ENCODE measurements around the gene SUFU.

- TF ChIP-seq GABPA (IDR thresholded peaks at IDR 0.05 in 1 of 2, conservative IDR thresholded peaks at IDR 0.05 in 1 of 2): no peak
- TF ChIP-seq CTCF (IDR thresholded peaks at IDR 0.05; ENCODE audit: low read depth, low read length, missing input control): no peak
- TF ChIP-seq TAF1 (conservative IDR thresholded peaks at IDR 0.05): no peak
- TF ChIP-seq SP1 (IDR thresholded peaks at IDR 0.05): no peak
- no peak for TF ChIP-seq RXRA (IDR thresholded peaks at IDR 0.05)
- TF ChIP-seq REST (IDR thresholded peaks at IDR 0.05): no peak
Measured at GRCh38 chr10:102612964-102613275, 109.1 kb downstream of the SUFU start.
